ENCODE results near the gene GLG1.
"Not testable (repeated sequence)": the region's sequence is repeated elsewhere in the genome, so short reads cannot be mapped to it uniquely, and the experiment has no call there.

DNA sequence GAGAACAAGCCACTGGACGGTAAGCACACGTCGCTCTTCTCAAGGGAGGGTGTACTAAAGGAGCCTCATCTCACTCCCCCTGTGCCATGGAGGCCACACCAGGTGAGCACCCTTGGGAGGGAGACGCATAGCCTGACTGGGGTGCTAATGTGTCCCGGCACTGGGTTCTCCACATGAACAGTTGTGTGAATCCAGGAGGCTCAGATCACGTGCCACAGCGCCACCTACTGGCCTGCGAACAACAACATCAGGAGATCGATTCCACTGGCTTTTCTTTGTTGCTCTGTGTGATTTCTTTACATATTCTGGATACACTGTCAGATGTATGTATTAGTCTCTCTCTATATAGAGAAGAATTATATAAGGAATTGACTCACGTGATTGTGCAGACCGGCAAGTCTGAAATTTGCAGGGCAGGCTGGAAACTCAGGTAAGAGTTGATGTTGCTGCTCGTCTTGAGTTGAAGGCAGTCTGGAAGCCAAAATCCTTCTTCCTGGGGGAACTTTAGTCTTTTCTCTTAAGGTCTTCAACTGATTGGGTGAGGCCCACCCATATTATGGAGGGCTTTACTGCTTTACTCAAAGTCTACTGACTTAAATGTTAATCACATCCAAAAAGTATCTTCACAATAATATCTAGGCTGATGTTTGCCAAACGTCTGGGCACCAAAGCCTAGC, 176.7 kb downstream of the GLG1 start:
- TF ChIP-seq, protein P1, sequence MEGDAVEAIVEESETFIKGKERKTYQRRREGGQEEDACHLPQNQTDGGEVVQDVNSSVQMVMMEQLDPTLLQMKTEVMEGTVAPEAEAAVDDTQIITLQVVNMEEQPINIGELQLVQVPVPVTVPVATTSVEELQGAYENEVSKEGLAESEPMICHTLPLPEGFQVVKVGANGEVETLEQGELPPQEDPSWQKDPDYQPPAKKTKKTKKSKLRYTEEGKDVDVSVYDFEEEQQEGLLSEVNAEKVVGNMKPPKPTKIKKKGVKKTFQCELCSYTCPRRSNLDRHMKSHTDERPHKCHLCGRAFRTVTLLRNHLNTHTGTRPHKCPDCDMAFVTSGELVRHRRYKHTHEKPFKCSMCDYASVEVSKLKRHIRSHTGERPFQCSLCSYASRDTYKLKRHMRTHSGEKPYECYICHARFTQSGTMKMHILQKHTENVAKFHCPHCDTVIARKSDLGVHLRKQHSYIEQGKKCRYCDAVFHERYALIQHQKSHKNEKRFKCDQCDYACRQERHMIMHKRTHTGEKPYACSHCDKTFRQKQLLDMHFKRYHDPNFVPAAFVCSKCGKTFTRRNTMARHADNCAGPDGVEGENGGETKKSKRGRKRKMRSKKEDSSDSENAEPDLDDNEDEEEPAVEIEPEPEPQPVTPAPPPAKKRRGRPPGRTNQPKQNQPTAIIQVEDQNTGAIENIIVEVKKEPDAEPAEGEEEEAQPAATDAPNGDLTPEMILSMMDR (IDR thresholded peaks at IDR 0.05; ENCODE audit: borderline replicate concordance, extremely low read depth, low read length, poor library complexity, severe bottlenecking) = peak; percentile 76
- not testable (repeated sequence) for TF ChIP-seq EZH2 (IDR thresholded peaks at IDR 0.05; ENCODE audit: borderline replicate concordance, low read depth, low read length, severe bottlenecking)

Data from DND-41 (cell line).